Activated CD4-positive, alpha-beta T cell treated with anti-CD3 and anti-CD28 coated beads for 24 hours (primary cell): ENCODE results near the gene RAC2.
A peak's percentile ranks its signal among the peaks of the same experiment; 100 is the strongest.

ENCODE experiments used
- DNase-seq, 2 donors: peaks; one replicate each; pipeline ENCODE4 v3.0.0-alpha.2; 2020; ENCODE audit warnings: low read depth in 2 of 2

Gene RAC2

DNA sequence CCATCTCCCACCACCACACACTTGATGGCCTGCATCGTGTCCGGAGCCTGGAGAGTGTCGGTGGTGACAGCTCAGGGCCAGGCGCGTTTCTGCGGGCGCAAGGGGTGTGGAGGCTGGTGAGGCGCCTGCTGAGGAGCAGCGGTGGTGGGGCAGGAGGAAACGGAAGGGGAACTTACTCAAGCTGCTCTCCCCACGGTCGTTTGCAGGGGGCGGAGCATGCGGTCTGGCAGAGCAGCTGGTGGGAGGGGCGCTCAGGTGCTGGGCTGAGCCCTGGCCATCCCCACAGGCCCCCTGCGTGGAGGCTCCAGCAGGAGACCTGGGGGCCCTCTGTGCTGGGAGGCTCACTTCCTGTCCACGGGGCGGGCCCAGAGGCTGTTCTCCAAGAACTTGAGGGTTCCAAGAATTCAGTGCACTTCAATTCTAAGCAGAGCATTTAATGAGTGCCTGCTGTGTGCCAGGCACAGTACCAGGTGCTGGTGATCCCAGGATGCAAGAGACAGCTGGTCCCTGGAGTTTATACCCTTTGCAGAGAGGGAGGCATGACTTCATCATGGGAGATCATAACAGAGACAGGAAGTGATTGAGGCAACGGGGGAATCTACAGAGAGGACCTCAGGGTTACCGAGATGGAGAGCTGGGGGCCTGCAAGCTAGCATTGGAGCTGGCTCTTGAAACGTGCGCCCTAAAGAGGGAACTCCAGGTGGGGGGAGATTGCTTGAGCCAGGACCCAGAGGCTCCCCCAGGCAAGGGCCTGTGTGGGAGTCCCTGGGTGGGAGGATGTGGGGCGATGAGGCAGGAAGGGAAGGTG, at the start of gene RAC2:
Gene RAC2, minus strand, starts transcription at position 156 of the 808 bp plus-strand sequence. Its CDS starts 121 bp downstream, at position 35.
- peak; percentile 84 to 93 for DNase-seq

DNA sequence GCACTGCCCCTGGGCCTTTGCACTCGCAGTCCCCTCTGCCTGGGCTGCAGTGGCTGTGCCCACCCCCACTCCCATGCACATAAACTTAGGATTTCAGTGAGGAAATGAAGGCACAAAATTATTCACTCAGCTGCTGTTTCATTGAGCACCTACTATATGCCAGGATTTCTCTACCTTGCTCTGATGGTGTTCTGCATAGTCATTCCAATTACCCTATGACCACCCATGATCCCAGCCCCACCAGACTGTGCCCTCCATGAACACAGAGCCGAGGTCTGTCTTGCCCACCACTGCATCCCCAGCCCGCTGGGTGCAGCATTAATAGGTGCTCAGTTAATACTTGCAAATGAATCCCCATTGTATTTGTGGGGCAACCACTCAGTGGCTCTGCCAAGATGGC, 49.1 kb upstream of the RAC2 start:
- no peak for DNase-seq

DNA sequence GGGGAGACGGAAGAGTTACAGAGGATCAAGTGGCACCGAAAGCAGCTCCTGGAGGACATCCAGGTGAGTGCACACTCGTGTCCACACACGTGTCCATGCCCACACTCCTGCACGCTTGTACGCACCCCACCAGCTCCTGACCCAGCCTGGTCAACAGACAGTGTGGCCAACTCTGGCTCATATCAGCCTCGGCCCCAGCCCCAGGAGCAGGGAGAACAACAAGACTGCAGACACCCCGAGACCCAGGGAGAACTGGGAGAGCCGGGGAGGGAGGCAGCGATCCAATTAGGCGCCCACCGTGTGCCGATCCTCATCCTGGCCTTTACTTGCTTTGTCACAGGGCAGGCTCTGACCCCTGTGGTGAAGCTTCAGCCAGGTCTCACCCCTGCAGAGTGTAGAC, 48.6 kb upstream of the RAC2 start:
- no peak for DNase-seq

DNA sequence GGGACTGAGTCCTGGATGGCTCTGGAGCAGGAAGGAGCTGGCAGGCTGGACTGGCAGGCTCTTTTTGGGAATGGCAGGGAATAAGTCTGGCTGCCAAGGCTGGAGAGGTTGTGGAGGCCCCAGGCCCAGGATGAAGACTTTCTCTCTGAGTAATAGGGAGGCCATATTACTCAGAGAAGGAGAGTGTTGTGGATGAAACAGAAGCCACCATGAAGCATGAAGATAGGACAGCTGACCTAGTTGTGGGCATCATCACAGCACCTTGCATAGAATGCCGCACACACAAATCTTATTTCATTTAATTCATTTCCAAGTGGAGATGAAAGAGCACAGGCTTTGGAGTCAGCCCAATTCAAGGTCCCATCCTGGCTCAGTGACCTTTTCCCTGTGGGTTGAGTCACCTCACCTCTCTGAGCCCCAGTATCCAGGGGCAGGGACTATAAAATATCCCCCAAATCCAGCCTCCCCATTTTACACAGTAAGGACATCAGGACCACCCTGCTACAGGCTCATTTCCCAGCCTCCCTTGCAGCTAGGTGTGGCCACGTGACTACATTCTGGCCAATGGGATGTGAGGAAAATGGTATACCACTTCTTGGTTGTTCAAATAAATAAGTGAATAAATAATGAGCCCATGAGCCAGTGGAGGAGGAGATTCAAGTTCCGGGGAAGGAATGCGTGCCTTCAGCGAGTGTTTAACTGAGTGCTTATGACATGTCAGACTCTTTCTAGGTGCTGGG, 47.7 kb upstream of the RAC2 start:
- no peak for DNase-seq

DNA sequence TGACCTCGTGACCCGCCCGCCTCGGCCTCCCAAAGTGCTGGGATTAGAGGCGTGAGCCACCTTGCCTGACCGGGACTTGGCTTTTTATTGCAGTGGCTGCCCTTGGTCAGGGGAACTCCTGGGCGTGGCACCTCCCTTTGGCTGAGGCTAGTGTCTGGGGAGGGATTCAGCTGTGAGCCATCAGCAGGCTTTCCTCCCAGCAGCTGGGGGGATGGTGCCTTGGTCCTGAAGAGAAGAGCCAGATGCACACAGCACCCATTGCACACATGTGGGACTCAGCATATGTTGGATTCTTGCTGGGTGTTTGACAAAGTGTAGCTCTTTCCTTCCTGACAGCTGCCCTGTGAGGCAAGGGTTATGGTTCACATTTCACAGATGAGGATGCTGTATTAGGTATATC, 46.7 kb upstream of the RAC2 start:
- DNase-seq = no peak

DNA sequence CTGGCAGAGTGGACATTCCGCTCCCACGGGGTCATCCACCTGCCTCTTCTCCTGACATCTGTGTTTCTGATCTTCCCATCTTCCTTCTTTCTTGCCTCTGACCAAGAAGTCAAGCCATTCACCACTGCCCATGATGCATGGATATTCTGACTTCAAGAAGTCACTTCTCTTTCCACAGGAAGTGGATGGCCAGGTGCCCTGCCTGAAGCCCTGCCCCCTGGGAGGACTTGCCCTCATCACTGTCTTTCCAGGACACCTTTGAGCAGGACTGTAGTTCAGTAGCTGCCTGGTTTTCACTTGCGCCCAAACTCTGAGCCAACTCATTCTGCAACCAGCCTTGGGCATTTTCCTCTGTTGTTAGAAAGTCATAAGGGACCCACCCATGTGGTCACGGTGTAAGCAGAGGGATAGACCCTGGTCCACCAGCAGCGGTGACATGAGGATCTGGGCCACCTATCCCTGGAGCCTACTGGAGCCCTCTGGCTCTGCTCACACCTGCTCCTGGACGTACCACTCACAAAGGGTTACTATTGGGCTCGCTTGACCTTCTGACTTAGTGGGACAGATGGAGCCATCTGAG, 45.2 kb upstream of the RAC2 start:
- no peak for DNase-seq

DNA sequence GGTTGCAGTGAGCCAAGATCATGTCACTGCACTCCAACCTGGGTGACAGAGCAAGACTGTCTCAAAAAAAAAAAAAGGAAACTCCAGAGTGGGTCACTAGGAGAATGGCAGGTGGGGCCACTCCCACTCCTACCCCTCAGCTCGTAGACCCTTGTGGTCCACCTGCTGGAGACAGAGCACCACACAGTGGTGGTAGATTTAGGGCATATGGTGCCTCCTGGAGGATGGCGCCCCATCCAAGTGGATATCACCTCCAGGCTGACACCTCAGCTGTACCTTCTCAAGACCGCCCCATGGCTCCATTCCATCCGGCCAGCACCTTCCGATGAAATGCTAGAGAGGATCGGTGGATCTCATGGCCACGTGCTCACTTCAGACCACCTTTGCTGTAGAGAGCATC, 44.5 kb upstream of the RAC2 start:
- DNase-seq = no peak

DNA sequence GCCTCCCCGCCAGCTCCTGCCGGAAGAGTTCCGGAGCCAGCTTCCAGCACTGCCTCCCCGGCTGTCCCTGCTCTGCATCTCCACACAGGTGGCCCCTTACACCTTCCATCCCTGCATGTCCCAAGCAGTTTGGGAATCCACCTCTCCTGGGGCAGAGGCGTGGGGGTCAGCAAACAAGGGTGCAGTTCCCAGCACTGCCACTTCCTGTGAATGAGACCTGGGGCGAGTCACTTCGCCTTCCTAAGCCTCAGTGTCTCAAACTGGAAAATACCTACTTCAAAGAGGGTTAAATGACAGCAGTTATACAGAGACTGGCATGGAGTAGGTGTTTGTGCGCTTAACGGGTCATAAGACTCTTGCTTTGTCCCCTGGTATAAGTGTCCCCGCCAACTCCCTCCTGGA, 43.5 kb upstream of the RAC2 start:
- DNase-seq = no peak

DNA sequence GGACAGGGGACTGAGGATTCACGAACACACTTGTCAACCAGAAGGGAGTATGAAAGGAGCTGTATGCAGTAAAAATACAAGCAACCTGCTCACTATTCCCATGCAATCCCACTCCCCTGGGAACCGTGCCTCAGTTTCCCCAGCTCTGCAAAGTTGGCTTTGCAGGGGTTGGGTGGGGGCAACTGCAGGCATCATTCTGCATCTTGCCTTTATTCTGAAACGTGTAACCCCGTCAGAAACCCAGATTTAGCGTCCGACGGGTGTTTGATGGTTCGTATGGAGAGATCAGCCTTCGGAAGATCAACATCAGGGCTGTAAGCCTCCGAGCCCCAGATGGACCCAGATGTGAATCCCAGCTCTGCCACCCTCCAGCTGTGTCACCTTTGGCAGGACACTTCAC, 41.9 kb upstream of the RAC2 start:
- no peak for DNase-seq

DNA sequence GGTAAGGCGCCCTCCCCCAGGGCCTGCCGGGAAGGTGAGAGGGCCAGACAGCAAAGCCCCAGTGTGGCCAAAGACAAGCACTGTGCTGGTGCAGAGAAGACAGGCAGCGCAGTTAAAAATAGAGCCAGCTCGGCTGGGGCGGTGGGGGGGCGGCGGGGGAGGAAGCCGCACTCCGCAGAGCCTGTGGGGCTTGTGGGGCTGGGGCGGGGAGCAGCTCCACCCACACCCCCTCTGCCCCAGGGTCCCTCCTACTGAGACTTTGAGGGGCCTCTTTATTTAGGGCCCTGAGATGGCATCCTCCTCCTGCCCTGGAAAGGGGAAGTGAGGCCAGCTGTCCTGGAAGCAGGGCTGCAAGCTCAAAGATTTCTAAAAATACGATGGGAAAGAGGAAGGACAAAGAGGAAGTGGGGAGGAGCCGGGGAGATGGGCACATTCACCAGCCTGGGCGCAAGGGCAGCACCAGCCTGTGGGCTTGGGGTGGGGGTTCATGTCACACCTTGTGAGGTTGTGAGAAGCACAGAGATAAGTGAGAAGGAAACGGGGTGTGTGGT, 40.8 kb upstream of the RAC2 start:
- DNase-seq = no peak

DNA sequence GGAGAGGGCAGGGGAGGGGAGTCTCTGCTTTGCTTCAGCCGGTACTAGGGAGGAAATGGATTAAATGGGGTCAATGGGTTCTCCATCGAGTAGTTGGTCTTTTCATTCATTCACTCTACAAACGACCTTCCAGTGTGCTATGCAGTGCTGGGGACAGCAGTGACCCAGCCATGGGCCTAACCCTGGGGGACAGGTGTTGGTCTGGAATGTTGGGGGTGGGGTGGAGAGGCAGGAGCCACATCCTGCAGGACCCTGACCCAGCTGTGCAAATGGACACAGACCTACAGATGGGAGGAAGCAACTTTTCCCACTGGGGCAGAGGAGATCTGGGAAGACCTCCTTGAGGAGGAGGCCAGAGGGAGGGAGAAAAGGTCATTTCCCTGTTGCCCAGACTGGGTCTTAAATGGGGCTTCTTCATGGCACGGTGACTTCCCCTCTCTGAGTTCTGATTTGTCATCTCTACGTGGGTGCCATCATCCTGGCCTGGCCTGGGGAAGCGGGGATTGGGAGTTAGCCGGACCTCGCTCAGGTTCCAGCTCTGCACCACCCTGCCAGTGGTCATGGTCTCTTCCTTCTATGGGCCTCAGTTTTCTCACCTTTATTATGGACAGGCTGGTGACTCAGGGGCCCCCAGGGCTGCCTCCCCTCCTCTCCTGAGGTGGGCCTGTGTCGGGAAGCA, 40.2 kb upstream of the RAC2 start:
- no peak for DNase-seq

DNA sequence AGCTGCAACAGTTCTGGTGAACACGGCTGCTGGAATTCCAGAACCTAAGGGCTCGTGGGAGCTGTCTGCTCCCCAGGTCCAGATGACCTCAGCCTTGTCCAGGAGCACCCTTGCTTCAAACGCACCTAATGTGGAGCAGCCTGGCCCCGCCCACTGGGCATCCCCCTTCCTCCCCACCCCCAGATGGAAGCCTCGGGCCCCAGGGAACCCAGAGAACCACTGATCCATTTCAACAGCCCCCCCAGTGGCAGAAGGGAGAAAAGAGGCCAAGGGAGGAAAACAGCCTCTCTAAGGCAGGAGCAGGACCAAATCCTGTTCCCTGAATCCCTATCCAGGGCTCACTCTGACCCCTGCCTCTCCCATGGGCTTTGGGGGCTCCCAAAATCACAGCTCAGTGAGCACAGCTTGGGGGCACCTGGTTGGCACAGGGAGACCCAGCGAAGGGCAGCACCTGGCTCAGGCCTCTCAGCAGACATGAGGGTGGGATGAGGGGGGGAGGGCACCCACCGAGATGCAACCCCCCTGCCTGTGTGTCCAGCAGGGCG, 39.4 kb upstream of the RAC2 start:
- peak in 1 of 2 donors; percentile 67 for DNase-seq

DNA sequence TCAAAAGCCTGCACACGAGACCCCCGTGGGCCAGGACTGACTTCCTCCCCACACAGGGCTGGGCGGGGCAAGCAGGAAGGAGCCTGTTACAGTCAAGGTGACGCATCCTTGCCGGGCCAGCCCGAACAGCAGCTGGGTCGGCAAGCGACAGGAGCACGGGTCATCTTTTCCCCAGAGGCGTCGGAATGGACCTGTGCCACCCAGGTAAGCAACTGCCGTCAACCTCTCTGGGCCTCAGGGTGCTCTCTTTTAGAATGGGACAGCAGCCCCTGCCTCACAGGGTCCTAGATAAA, 38.3 kb upstream of the RAC2 start, which contains the start of gene CYTH4:
Gene CYTH4, plus strand, starts transcription at position 124 of the 293 bp plus-strand sequence. Its CDS starts 62 bp downstream, at position 186.
- DNase-seq = peak; percentile 66 to 68

DNA sequence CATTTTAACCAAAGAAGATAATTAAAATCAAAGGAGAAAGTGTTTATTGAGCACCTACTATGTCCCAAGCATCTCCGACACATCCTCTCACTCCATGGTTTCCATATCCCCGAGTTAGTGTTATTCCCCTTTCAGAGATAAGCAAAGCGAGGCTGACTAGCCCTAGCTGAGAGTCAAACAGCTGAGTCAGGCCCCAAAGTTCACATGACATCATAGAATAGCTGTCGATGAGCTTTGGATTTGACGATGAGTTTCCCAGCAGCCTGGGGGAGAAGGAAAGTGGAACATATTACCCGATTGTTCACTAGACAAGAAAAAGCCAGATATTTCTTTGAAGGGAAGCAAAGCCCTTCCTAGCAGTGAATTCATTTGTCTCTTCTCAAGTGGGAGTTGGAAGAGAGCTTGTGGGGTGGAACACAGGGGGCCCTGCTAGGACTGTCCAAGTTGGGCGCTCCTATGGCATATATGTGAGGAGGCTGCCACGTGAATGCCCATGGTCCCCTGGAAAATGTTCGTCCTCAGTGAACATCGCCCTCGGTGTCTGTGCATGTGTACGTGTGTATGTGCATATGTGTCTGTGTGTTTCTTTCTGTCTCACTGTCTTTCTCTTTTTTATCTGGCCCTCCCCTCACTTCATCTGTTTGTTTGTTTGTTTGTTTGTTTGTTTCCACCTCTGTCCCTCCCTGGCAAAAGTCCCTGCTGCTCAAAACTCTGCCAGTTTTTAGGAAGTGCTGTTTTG, 37.7 kb upstream of the RAC2 start:
- no peak for DNase-seq

DNA sequence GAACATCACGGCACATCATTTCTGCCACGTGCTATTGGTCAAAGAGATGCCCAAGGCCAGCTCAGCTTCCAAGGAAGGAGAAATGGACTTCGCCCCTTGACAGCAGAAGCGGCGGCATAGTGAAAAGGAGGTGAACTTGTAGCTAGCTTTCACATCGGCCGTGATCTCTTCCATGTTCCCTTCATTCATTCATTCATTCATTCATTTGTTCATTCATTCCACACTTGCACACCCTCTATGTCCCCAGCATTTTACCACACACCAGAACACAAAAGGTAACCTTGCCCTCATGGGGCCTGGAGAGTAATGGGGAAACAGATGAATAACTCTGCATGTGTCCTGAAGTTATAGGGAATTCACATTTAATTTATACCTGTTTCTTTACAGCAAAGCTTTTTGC, 37.1 kb upstream of the RAC2 start:
- DNase-seq = no peak

DNA sequence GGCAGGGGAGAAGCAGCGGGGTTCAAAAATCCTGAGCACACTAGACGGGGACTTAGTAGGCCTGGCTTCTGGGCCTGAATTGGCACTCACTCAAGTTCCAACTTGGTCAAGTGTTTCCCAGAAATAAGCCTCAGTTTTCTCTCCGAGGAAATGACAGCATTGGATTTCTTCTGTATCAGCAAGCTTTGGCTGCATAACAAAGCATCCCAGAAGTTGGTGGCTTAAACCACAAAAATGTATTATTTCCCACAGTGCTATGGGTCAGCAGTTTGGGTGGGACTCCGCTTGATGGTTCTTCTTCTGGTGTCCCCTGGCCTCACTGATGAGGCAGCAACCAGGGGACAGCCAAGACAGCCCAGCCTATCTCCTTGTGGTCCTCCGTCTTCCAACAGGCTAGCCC, 36.6 kb upstream of the RAC2 start:
- DNase-seq = no peak

DNA sequence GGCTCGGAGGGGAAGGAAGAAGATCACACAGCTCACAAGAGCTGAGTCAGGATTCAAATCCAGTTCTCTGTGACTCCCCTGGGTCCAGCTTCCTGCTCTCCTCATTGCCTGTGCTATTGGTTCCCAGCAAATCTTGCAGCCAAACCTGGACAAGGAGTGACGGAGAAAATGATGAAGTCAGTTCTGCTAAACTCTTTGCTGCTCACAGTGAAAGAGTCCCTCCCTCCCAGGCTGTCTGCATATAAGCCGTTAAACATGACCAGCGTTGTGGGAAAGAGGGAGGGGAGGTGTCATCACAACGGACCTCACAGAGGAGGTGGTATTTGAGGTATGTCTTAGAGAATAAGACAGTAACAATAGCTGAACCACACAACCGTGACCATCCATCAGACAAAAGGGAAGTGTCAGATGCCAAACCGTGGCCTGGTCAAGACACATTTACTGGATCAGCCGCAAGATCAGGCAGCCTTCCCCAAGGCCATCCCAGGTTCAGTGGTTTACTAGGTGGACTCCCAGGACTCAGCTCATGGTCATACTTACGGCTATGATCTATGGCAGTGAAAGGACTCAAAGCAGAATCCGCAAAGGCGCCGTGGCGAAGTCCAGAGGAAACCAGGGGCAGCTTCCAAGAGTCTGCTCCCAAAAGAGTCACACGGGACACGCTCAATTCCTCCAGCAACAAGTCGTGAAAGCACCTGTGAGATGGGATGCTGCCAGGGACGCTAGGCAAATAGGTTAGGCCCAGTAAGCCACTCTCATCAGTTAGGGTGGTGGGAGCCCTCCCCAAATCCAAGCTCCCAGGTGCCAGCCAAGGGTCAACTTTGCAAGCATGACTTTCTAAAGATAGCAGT, 35.5 kb upstream of the RAC2 start:
- no peak for DNase-seq

DNA sequence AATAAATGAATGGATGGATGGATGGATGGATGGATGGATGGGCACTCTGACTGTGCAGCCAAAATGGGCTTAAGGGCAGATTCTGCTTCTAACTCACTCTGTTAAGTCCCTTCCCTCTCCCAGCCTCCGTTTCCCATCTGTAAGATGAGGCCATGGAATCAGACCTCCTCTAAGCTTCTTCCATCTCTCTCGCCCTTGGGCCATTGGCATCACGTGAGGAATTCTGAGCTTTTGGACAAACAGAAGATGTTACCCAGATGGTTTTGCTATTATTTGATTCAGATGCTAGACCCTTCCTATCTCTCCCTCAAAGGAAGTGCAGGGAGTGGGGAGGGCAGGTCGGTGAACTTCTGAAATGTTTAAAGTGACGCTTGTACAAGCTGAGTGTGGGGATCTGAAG, 34.2 kb upstream of the RAC2 start:
- DNase-seq = no peak

DNA sequence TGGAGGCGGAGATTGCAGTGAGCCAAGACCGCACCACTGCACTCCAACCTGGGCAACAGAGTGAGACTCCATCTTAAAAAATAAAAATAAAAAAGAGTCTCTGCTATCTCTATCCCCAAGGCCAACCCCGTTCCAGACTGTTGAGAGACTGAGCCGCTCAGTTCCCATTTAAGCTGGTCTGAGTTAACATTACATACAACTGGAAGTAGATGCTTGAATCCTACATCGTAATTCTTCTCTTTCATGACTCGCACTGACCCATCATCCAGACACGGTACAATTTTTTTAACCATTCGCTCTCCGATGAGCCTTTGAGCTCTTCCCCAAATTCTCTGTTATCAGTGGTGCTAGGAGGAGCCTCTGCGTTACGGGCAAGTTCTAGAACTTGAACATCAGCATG, 33.3 kb upstream of the RAC2 start:
- no peak for DNase-seq

DNA sequence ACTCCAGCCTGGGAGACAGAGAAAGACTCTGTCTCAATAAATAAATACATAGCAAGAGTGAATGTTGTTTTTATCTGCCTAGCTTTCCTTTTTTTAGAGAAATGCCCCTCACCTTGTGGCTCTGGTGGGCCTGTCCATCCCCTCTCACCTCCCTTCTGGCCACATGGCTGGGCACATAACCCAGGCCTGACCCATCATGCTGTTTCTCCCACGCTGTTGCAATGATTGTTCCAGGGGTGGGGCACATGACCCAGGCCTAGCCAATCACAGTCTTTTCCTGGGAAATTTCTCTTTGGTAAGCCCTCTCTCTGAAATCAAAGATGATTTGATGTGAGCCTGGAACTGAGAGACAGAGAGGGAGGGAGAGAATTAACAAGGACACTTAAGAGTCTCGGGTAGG, 32.7 kb upstream of the RAC2 start:
- no peak for DNase-seq
